Head of caudate nucleus (tissue), 42 donors: Measurements from ENCODE around the gene ACP3.
"Not testable (repeated sequence)": the region's sequence is repeated elsewhere in the genome, so short reads cannot be mapped to it uniquely, and the experiment has no call there.

Experiments
- DNase-seq, 42 donors: peaks; one replicate each; pipeline versions ENCODE4 v3.0.0 to v3.0.0-alpha.2; 2020 to 2021; ENCODE audit warnings: mixed read lengths in 7 of 42
- intact Hi-C: fragments of 100-400 bp; cut with DNase I; formaldehyde crosslinking; loops from one replicate; pipeline ENCODE4 v1.15.0; 2022

The ACP3 gene

DNA sequence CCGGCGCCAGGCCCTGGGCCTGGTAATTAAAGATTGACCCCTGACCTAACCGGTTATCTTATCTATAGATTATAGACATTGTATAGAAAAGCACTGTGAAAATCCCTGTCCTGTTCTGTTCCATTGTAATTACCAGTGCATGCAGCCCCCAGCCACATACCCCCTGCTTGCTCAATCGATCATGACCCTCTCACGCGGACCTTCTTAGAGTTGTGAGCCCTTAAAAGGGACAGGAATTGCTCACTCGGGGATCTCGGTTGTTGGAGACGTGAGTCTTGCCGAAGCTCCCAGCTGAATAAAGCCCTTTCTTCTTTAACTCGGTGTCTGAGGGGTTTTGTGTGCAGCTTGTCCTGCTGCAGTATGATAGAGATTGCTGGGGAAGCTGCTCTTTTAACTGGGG, 7.2 kb upstream of the ACP3 start:
- DNase-seq, intact Hi-C loops: not testable (repeated sequence)

DNA sequence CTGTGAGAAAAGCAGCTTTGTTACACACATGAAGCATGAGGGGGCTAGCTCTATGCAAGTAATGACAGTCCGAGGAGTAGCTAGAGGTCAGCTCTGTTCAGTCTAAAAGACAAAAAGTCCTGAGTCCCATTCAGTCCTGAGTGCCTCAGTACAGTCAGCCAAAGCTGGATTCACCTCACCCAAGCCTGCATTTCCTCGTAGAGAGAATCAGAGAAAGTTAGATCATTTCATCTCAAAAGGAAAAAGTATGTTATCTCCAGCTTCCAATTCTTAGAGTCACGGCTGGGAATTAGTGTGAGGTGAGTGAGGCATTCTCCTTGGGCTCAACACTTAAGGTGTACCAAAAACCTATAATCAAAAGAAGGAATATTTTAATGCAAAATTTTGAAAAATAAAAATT, 5.9 kb upstream of the ACP3 start:
- intact Hi-C loops: no loop called here
- no peak for DNase-seq

DNA sequence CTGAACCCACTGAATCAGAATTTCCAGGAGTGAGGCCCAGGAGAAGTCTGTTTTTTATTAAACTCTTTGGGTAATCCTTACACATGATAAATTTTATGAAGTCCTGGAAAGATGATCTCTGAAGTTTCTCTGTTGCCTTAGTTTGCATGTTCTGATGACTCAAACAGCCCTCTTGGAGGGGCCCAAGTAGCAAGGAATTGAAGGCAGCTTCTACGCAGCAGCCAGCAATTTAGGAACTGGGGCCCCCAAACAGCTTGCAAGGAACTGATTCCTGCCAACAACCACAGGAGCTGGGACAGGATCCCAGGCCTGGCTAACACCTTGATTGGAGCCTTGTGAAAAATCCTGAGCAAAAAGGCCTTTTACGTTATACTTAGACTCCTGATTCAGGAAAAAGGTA, 5.4 kb upstream of the ACP3 start:
- intact Hi-C loops: no loop called here
- DNase-seq: peak in 1 of 42 donors; percentile 41

DNA sequence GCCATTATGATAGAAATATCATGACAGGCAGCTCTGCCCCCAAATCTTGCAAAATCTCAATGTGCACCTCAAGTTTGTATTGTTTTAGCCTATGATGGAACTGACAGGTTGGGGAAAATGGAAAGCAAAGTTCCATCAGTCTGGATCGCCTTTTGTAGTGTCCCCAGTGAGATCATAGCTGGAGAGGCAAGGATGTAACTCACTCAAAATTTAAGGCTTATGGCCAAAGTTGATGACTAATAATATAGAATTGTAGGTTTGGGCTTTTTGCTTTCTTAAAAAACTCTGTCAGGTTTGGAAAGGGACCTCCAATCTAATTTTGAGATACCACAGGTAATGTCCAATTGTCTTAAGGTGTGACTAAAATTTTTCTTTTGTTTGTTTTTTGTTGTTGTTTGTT, 1.4 kb upstream of the ACP3 start:
- DNase-seq: no peak
- intact Hi-C loops: no loop called here

DNA sequence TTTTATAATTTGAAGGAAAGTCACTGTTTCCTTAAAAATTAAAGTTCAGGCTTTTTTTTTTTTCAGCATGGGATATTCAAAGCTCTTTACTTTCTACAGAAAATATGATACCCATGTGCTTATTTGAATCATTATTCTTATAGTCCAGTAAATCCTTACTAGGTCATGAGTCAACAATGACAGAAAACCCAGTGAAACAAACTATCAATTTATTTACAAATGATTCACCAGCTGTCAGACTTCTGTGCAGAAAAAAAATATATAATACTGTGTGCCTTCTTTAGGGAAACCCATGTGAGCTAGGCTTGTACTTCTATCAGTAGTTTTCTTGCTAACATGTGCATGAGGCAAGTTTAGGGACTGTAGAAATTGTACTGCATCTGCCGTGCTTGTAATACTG, 1.2 kb downstream of the ACP3 start:
- intact Hi-C loops: no loop called here
- DNase-seq: no peak

DNA sequence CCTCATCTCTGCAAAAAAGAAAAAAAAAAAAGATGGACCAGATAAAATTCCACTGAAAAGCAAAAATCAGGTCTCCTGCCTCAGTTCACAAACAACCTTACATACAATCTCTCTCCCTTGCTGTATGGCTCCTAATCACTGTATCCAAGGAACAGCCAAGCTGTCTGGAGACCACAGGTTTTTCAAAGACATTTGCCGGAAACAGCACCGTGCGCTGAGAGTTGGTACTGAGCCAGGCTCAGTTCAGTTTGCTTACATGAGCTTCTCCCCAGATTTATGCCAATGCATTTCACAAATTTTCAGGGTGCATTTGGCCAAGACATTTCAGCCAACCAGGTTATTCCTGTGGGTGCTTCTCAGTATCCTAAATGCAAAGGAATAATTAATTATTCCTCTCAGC, 4.1 kb downstream of the ACP3 start:
- intact Hi-C loops: no loop called here
- no peak for DNase-seq

DNA sequence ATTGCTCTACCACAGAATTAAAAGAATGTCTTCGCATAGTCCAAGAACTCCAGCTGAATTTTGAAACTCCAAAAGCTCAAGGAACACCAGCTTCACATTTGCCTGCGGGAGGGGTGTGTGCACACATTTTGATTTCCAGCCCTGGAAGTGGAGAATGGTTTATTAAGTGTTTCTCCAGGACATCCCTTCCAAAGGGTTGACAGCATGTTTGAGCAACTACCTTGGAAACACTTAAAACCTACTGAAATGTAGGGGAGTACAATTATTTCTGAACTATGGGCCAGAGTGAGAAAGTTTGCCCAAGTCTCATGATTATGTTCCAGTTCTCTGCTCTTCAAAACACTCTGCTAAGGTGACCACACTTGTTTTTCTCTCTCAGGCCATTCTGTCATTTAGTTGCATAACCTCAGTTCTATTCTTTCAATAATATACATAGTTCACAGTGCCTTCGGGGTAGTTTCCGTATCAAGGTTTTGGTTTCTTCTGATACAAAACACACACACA, 7.9 kb downstream of the ACP3 start:
- DNase-seq: no peak

DNA sequence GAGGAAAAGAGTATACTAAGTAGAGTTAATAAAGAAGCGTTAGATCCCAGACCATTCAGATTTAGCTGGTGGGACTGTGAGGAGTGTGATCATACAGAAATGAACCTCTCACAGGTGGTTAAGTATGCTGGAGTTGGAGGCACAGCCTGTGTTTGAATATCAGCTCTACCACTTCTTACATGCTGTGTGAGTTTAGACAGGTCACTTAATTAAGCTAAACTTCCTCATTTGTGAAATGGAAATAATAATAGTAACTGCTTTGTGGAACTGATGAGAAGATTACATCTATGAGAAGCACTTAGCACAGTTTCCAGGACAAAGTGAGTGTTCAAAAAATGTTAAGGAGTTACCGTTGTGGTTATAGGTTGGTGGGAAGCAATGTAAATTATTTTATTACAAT, 8.4 kb downstream of the ACP3 start:
- no peak for DNase-seq
- intact Hi-C loops: no loop called here

More for the DNA sequence above, 7.9 kb downstream of the ACP3 start:
- intact Hi-C loops: no loop called here

DNA sequence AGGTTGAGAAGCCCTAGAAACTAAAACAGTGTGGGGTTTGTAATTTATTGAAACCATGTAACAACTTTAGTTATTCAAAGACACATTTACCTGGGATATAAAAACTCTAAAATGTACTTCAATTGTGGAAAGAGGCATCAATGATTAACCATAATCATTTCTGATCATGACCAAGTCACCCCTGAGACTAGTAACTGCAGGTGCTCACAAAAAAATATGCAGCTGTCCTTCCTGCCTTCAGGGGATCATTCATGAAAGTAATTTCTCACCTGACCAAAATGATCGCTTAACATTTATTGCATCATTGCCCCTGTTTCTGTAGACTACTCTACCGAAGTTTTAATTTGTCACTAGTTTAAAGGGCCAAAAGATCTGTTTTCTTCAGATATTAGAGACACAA, 9.0 kb downstream of the ACP3 start:
- no peak for DNase-seq
- intact Hi-C loops: no loop called here

DNA sequence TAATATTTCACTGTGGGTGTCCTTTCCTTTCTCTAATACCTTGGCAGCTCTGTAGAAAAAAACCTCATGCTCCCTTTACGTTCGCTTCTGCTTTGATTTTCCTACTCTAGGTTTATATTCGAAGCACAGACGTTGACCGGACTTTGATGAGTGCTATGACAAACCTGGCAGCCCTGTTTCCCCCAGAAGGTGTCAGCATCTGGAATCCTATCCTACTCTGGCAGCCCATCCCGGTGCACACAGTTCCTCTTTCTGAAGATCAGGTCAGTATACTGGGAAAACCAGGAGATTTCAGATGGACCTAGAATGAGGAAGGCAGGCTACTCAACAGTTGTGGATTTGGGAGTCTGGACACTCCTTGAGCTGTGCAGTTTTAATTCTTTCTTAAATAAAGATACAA, 14.9 kb downstream of the ACP3 start:
- intact Hi-C loops: no loop called here

DNA sequence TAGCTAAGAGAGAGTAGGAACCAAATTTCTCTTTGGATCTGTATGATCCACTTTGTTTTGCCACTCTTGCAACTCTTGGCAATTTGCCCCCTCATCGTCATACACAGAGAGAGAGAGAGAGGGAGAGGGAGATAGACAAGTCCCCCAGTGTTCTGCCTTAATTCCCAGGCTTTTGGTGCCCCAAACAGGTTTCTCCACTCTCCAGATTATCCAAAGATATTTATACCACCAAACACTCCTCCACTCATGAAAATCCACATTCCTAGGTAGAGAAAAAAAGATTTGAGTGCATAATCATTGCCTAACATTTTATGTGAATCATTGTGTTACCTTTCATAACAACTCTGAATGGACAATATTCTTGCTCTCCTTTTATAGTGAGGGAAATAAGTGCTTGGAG, 15.3 kb downstream of the ACP3 start:
- intact Hi-C loops: no loop called here
- peak in 9 of 42 donors; percentile 11 to 51 (median 21) for DNase-seq

More for the DNA sequence above, 14.9 kb downstream of the ACP3 start:
- no peak for DNase-seq

DNA sequence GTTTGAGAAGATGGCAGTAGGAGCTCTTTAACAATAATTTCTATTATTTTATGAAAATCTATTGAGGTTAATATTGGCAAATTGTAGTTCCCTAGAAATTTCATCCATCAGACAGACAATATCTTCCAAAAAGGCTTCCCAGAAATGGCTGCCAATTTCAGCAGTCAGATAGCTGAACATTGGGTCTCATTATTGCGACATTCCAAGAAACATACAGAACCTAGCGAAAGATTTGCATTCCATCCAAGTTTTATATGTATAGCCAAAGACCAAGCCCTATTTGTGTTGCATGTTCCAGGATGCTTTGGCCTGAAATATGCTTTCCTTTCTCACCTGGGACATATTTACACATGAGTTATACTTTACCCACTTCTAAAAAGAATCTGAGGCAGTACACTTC, 24.5 kb downstream of the ACP3 start:
- no peak for DNase-seq
- intact Hi-C loops: loop anchor here (2.0 kb wide), 1 partner anchor 87 kb away; no protein-coding TSS in a partner anchor

DNA sequence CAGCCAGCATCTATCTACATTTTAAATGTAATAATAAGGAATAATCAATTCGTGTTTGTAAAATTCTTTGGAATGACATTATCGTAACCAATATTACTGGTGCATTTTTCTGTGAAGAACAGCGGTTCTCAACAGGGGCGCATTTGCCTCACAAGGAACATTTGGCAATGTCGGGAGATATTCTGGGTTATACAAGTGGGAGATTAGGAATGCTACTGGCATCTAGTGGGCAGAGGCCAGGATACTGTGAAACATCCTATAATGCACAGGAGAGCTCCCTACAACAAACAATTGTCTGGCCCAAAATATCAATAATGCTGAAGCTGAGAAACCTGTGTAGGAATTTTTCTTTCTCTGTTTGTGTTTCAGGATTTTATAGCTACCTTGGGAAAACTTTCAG, 25.0 kb downstream of the ACP3 start:
- no peak for DNase-seq
- intact Hi-C loops: loop anchor here (2.0 kb wide), 1 partner anchor 87 kb away; no protein-coding TSS in a partner anchor

DNA sequence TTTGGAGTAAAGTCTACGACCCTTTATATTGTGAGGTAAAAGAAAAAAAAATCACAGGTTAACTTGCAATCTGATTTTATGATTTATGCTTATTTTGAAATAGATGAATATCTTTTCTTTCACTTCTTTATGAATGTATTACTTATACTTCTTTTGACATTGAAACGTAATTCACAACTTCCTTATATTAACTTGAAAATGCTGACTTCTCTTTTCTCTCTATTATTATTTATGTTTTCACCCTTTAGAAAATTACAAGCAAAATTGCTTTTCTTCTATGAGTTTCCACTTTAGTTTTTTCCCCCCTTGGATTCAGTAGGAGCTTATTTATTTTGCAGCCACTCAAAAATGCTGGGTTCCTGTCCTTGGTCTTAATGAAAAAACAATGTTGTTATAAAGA, 25.4 kb downstream of the ACP3 start:
- DNase-seq: no peak
- intact Hi-C loops: loop anchor here (2.0 kb wide), 1 partner anchor 88 kb away; no protein-coding TSS in a partner anchor

DNA sequence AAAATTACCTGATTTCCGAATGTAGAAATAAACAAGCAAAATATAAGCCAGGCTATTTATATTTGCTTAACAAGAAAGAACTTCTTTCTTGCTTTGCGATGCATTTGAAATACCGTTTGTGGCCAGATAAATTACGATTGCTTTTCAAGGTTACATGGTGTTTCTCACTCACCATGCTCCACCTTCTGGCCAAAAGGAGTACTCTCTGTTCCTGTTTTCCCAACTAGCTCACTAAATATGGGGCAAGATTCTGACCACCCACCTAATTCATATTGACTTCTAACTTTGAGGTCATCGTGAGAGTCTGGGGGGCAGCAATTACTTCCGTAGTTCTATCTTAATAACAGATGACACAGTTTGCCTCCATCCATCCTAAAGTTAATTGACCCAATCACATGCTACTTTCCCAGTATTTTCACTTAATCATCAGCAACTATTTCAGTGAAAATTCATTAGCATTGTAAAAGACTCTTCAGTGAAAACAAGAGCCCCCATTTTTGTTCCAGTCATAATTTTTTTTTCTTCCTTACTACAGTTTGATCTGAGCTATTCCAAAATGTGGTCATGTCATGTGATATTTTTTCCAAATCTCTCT, 25.9 kb downstream of the ACP3 start:
- intact Hi-C loops: loop anchor here (2.0 kb wide), 1 partner anchor 88 kb away; no protein-coding TSS in a partner anchor
- peak in 26 of 42 donors; percentile 5 to 80 (median 48) for DNase-seq

DNA sequence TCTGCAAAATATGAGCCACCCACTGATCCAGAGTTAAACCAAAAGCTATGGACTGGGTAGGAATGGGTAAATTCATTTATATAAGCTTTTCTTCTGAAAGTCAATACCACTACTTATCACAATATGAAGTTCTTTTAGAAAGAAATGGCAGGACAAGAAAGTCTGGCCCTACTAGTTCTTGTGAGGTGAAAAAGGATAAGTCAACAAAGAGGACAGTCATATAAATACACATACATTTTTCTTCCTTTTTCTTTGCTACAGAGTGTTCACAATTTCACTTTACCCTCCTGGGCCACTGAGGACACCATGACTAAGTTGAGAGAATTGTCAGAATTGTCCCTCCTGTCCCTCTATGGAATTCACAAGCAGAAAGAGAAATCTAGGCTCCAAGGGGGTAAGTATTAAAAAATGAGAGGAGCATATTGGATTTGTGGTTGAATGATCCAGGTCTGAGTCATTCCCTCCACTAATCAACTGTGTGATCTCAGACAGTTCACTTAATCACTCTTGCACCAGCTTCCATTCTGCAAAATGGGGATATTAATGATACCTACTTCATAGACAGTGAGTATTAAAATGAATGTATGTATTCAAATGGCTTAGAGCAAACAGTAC, 27.6 kb downstream of the ACP3 start:
- intact Hi-C loops: no loop called here
- no peak for DNase-seq

DNA sequence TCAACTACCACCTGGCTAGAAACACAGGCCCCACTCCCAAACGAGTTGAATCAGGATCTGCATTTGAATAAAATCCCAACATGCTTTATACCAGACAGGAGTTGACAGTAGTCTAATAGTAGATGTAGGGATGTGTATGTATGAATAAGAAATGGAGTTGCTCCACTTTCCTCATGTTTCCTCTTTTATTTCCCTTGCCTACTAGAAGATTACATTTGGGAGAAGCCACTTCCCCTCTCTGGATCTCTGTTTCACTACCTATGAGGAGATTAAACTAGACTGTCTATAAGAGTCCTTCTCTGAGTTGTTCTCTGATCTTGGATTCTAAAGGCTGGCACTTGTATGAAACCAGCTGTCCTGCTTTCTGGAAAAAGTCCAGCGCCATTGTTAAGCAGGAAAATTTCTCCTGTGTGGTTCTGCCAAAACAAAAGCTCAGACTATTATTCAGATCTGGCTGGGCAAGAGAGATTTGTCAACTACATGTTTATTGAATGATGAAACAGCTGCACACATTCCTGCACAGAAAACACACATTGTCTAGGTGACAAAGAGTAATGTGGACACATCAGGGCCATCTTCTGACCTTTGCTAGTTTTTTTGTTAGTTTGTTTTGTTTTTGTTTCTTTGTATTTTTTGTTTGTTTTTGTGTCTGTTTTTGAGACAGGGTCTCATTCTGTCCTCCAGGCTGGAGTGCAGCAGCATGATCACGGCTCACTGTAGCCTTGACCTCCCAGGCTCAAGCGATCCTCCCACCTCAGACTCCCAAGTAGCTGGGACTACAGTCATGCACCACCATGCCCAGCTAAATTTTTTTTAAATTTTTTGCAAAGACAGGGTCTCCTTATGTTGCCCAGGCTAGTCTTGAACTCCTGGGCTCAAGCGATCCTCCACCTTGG, 29.9 kb downstream of the ACP3 start:
- intact Hi-C loops: no loop called here
- DNase-seq: peak in 23 of 42 donors; percentile 8 to 65 (median 25)

DNA sequence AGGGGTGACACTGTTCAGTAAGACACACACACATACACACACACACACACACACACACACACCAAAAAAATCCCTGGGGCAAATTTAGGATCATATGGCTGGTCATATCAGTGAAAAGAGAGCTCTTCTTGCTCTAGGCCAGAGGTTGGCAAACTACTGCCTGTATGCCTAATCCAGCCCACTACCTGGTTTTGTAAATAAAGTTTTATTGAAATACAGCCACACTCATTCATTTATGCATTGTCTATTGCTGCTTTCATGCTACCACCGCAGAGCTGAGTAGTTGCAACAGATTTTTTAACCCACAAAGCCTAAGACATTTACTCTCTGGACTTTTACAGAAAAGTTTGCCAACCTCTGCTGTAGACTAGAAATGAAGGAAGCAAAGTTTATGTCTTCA, 30.6 kb downstream of the ACP3 start:
- intact Hi-C loops: no loop called here

DNA sequence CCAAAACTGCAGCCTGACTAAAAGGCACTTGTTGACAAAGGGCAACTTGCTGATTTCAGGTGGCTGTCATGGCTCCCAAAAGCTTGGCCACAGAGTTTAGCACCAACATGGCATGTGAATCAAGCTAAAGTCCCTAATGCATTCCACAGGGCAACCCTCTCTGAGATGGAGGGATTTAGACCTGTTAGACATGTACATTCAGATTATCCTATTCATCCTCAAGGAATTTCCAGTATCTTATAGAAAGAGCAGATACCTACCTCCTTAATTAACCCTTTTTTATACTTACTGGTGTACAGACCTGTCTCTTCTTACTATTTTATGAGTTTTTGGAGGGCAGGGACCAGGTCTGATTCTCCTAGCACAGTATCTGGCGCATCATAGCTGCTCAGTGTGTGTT, 31.3 kb downstream of the ACP3 start:
- intact Hi-C loops: no loop called here
- no peak for DNase-seq

More for the DNA sequence above, 30.6 kb downstream of the ACP3 start:
- no peak for DNase-seq

DNA sequence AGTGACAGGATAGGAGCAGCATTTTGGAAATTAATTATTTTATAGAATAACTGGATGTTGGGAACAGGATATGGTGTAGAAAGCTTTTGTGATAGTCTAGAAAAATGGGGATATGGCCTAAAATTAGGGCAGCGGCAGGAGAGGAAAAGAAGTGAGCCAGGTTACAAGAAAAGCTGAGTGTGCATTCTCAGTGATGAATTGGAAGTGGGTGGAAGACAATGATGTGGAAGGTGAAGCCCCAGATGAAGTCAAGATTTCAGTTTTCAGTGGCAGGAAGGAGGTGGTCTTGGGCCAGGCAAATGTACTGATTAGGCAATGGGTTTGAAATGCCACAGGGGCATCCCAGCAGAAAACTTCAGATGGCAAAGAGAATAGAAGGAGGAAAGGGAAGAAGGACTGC, 33.6 kb downstream of the ACP3 start:
- intact Hi-C loops: no loop called here
- DNase-seq: no peak
